GM03348 (cell line): ENCODE data around the gene CDK5R1.
"Not testable (repeated sequence)": the region's sequence is repeated elsewhere in the genome, so short reads cannot be mapped to it uniquely, and the experiment has no call there.

Experiments used
- DNase-seq: peaks from one replicate; pipeline ENCODE4 v3.0.0; 2012; ENCODE audit warnings: low spot score

The CDK5R1 gene

GRCh38 chr17:32516940-32517701, 30.3 kb downstream of the CDK5R1 start:
- no peak for DNase-seq

GRCh38 chr17:32517982-32518381, 31.2 kb downstream of the CDK5R1 start:
- DNase-seq, result no peak

GRCh38 chr17:32518646-32519227, 31.9 kb downstream of the CDK5R1 start:
- no peak for DNase-seq

- DNase-seq, result peak; percentile 88
Measured at GRCh38 chr17:32519228-32520103, 32.7 kb downstream of the CDK5R1 start.

- DNase-seq, result peak; percentile 43
Measured at GRCh38 chr17:32520104-32520701, 33.4 kb downstream of the CDK5R1 start.

- DNase-seq, result no peak
Measured at GRCh38 chr17:32520737-32521404, 34.1 kb downstream of the CDK5R1 start.

- DNase-seq, result no peak
Measured at GRCh38 chr17:32523017-32523680, 36.4 kb downstream of the CDK5R1 start.

- DNase-seq, result no peak
Measured at GRCh38 chr17:32523827-32524552, 37.2 kb downstream of the CDK5R1 start.

- DNase-seq, result not testable (repeated sequence)
Measured at GRCh38 chr17:32524553-32524880, 37.7 kb downstream of the CDK5R1 start.

GRCh38 chr17:32525122-32525521, 38.3 kb downstream of the CDK5R1 start:
- peak; percentile 85 for DNase-seq

- DNase-seq, result no peak
Measured at GRCh38 chr17:32527146-32527545, 40.4 kb downstream of the CDK5R1 start.

GRCh38 chr17:32528825-32529224, 42.0 kb downstream of the CDK5R1 start:
- DNase-seq, result no peak

GRCh38 chr17:32529604-32530003, 42.8 kb downstream of the CDK5R1 start:
- DNase-seq, result no peak

- DNase-seq, result no peak
Measured at GRCh38 chr17:32533296-32533695, 46.5 kb downstream of the CDK5R1 start.

- DNase-seq, result peak; percentile 60
Measured at GRCh38 chr17:32536736-32537643, 50.2 kb downstream of the CDK5R1 start.
